Mammary epithelial cell (primary cell): ENCODE measurements around the gene AUTS2.

Experiments used
- CTCF ChIP-seq, 2 donors: IDR thresholded peaks in 1 of 2; conservative IDR thresholded peaks in 1 of 2; 2 replicates each; pipeline ENCODE4 v1.5.1; 2011 to 2012; ENCODE audit warnings: inconsistent platforms in 2 of 2, low read length in 2 of 2, mild to moderate bottlenecking in 2 of 2, control low read depth in 1 of 2, low read depth in 1 of 2; ENCODE audit not compliant: insufficient read depth in 1 of 2; ENCODE audit errors: extremely low read depth in 1 of 2
- EZH2 ChIP-seq: IDR thresholded peaks from 2 replicates; pipeline ENCODE4 v1.6.1; 2012; ENCODE audit warnings: low read length, inconsistent platforms, borderline replicate concordance

- TF ChIP-seq CTCF (conservative IDR thresholded peaks at IDR 0.05 in 1 of 2, IDR thresholded peaks at IDR 0.05 in 1 of 2; ENCODE audit: extremely low read depth in 1 of 2, insufficient read depth in 1 of 2, low read depth in 1 of 2, low read length in 2 of 2) (no peak), EZH2 (no peak)
These were observed 645.2 kb downstream of the AUTS2 start for GRCh38 chr7:70243443-70243842.
